Stimulated activated naive CD8-positive, alpha-beta T cell treated with anti-CD3 and anti-CD28 coated beads, Interleukin-15, Interleukin-2, amounts not matched to agents 100 ng/mL and 50 ng/mL, for 24 hours (primary cell): ENCODE data around the gene MRPL24.

ENCODE experiments used
- H3K27ac Mint-ChIP-seq: one replicate; pipeline ENCODE4 v1.8.0; 2021; ENCODE audit warnings: mild to moderate bottlenecking, mixed read lengths
- H3K27me3 Mint-ChIP-seq: one replicate; pipeline ENCODE4 v1.8.0; 2021; ENCODE audit warnings: mixed read lengths
- H3K36me3 Mint-ChIP-seq: one replicate; pipeline ENCODE4 v1.8.0; 2021; ENCODE audit warnings: low read depth, mixed read lengths
- H3K4me1 Mint-ChIP-seq: one replicate; pipeline ENCODE4 v1.8.0; 2021; ENCODE audit warnings: low read depth, mixed read lengths
- H3K4me3 Mint-ChIP-seq: one replicate; pipeline ENCODE4 v1.8.0; 2021; ENCODE audit warnings: mild to moderate bottlenecking, mixed read lengths
- H3K9me3 Mint-ChIP-seq: one replicate; pipeline ENCODE4 v1.8.0; 2021; ENCODE audit warnings: mixed read lengths

The MRPL24 gene

DNA sequence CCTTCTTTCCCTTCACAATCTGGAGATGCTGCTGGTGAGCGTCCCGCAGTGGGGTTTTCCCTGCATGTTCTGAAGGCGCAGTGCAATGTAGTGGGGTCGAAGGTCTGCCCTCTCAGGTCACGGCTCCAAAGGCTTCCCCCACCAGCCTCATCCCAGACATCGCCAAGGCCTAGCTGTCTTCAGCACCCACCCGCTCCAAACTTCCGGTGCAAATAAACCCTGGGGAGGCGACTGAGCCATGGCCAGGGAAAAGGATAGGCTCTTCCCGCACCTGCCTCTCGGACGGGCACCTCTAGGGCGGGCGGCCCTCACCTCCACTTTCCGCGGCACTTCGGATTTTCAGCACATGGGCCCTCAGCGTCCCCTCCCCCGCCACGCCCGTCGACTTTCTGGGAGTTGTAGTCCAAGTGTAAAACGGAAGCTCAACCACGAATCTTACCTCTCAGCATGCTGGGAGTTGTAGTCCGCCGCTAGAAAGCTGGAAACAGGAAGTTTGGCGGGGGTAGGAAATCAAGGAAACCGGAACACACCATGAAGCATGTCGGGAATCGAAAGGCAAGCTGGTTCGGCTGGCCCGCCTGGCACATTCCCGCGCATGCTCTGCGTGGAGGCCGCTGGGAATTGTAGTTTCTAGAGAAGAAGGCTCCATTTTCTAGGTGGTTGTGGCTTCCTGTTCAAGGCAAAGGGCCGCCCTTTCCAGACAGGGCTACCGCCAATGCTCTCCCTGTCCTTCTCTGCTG, at the start of gene MRPL24:
Gene MRPL24, minus strand, starts transcription at position 348 of the 740 bp plus-strand sequence. CDS start 2,384 bp downstream, outside the sequence.
- H3K4me3 Mint-ChIP-seq: peak within 1 kb of the TSS; percentile 99
- peak within 1 kb of the TSS; percentile 98 for H3K27ac Mint-ChIP-seq
- no peaks in the 10 kb centered on the region for H3K9me3 Mint-ChIP-seq
- peaks cover 70% of the 10 kb centered on the region for H3K36me3 Mint-ChIP-seq
- peaks cover 52% of the 10 kb centered on the region for H3K4me1 Mint-ChIP-seq
- no peaks in the 10 kb centered on the region for H3K27me3 Mint-ChIP-seq

DNA sequence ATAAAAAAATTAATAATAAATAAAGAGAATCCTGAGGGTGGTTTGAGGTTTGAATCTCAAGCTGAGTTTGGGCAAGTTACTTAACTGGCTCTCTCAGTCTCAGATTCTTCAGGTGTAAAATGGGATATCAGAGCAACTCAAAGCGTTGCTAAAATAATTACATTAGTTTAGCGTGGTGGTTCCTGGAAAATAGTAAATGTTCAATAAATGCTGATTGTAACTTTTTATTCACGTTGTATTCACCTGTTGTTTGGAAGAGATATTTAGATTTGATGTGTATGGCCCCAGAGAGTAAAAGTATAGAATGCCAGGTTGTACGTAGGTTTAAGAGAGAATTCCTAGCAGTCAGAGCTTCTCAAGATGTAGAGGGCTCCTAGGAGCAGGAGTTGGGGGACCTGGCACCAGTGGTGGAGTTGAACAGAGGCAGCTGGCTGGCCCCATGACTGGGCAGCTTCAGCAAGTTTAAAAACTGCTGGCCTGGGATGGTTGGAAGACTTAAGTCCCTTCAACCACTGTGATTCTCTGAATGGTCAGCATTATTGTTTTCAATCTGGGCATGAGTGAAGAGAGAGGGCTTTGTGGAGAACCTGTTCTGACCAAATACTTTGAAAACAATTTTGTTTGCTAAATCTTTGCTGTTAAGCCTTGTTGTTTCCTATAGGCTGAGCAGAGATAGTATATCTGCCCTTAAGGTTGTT, 48.9 kb upstream of the MRPL24 start:
- H3K36me3 Mint-ChIP-seq: peaks cover 73% of the 10 kb centered on the region
- no peaks in the 10 kb centered on the region for H3K9me3 Mint-ChIP-seq
- no peak overlapping the region for H3K4me3 Mint-ChIP-seq
- H3K4me1 Mint-ChIP-seq: no peaks in the 10 kb centered on the region
- H3K27ac Mint-ChIP-seq: peak overlapping the region; percentile 38
- no peaks in the 10 kb centered on the region for H3K27me3 Mint-ChIP-seq

DNA sequence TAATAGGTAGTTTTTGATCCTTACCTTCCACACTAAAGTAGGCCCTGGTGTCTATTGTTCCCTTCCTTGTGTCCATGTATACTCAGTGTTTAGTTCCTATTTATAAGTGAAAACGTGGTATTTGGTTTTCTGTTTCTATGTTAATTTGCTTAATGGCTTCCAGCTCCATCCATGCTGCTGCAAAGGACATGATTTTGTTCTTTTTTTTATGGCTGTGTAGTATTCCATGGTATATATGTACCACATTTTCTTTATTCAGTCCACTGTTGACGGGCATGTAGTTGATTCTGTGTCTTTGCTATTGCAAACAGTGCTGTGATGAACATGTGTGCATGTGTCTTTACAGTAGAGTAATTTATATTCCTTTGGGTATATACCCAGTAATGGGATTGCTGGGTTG, 47.2 kb upstream of the MRPL24 start:
- H3K4me3 Mint-ChIP-seq: no peak overlapping the region
- H3K9me3 Mint-ChIP-seq: no peaks in the 10 kb centered on the region
- H3K27me3 Mint-ChIP-seq: no peaks in the 10 kb centered on the region
- peaks cover 64% of the 10 kb centered on the region for H3K36me3 Mint-ChIP-seq
- H3K4me1 Mint-ChIP-seq: no peaks in the 10 kb centered on the region
- no peak overlapping the region for H3K27ac Mint-ChIP-seq

DNA sequence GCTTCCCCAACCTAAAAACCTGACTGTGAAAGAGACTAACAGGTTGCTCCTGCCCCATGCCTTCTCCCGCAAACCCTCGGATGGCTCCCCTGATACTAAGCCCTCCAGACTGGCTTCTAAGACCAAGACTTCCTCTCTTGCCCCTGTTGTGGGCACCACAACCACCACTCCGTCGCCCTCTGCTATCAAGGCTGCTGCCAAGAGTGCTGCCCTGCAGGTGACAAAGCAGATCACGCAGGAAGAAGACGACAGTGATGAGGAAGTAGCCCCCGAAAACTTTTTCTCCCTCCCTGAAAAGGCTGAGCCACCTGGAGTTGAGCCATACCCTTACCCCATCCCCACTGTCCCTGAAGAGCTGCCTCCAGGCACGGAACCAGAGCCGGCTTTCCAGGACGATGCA, 45.8 kb upstream of the MRPL24 start:
- H3K27ac Mint-ChIP-seq: no peak overlapping the region
- H3K36me3 Mint-ChIP-seq: peaks cover 67% of the 10 kb centered on the region
- H3K4me1 Mint-ChIP-seq: peaks cover 3% of the 10 kb centered on the region
- H3K27me3 Mint-ChIP-seq: no peaks in the 10 kb centered on the region
- H3K9me3 Mint-ChIP-seq: no peaks in the 10 kb centered on the region
- H3K4me3 Mint-ChIP-seq: no peak overlapping the region

DNA sequence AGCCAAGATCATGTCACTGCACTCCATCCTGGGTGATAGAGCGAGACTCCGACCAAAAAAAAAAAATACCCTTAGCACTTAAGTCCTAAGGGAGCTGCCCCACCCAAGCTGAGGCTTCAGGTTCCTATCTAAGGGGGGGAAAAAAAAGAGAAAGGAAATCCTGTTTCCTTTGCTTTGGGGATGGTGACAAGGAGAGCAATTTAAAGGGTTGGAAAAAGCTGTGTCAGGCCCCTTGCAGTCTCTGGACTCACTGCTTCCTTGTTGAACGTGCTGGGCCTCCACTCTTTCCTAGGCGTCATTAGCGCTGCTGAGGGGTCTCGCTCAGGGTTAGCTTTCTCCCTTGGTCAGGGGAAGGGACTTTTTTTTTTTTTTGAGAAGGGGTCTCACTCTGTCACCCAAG, 44.6 kb upstream of the MRPL24 start:
- Mint-ChIP-seq H3K36me3 (peaks cover 66% of the 10 kb centered on the region), H3K9me3 (no peaks in the 10 kb centered on the region), H3K27ac (no peak overlapping the region), H3K4me3 (no peak overlapping the region), H3K4me1 (peaks cover 11% of the 10 kb centered on the region), H3K27me3 (no peaks in the 10 kb centered on the region)

DNA sequence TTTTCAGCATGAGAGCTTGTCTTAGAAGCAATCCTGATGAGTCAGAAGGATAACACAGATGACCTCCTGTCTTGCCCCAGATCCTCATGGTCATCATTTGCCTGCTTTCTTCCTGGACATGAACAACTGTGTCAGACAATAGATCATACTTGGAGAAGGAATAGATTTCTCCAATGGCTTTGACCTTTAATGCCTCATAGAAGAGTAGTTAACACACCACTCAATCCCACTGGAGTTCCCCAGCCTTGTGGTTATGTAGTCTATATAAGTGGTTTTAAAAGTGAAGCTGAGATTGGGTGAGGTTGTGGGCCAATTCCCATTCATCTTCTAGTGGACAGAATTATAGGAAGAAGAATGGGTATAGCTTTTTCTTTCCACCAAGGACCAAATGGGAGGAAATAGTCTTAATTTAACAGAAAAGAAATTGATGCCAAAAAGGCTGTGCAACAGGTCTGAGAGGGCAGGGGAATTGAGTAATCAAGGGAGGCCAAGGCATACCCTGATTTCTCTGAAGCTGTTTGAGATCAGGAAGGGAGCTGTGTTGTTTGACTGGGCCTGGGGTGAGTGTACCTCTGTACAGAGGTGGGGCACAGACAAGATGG, 40.8 kb upstream of the MRPL24 start:
- peaks cover 26% of the 10 kb centered on the region for H3K4me1 Mint-ChIP-seq
- no peaks in the 10 kb centered on the region for H3K9me3 Mint-ChIP-seq
- no peak overlapping the region for H3K27ac Mint-ChIP-seq
- no peak overlapping the region for H3K4me3 Mint-ChIP-seq
- H3K27me3 Mint-ChIP-seq: no peaks in the 10 kb centered on the region
- peaks cover 45% of the 10 kb centered on the region for H3K36me3 Mint-ChIP-seq

DNA sequence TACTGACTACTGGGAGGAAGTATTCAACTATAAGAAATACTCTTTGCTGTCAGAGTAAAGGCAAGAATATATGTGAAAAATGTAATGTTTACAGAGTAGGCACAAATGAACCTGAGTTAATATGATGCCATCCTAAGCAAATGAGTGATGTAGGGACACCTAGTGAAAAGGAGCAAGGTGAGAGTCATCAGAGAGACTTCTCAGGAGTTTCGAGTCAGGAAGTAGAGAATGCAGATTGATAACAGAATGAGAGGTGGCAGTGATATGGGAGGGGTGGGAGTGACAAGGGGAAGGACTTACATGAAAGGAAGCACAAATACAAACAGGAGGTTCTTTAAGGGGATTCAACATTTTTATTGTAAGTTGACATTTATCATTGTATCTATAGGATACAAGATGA, 36.7 kb upstream of the MRPL24 start:
- H3K4me3 Mint-ChIP-seq: no peak overlapping the region

DNA sequence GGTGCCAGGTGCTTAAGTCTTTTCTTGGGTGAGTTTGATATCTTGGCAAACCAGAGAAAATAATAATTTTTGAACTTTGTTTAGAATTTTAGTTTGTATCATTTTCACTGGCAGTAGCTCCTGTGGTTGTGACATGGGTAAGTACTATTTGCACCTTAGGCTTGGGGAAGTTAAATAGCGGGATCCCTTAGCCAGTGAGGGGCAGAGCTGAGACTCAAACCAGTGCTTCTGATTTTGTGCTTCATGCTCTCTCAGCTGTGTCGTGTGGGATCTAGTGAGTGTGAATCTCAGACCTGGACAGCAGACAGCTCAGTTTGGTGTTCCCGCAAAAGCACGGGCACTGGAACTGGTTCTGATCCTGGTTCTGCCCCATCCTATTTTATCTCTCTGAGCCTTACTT, 36.1 kb upstream of the MRPL24 start:
- Mint-ChIP-seq H3K27me3 (no peaks in the 10 kb centered on the region), H3K9me3 (no peaks in the 10 kb centered on the region), H3K36me3 (peaks cover 47% of the 10 kb centered on the region), H3K4me3 (no peak overlapping the region), H3K4me1 (peaks cover 61% of the 10 kb centered on the region), H3K27ac (no peak overlapping the region)

More for the DNA sequence above, 36.7 kb upstream of the MRPL24 start:
- Mint-ChIP-seq H3K27me3 (no peaks in the 10 kb centered on the region), H3K27ac (peak overlapping the region; percentile 7), H3K36me3 (peaks cover 47% of the 10 kb centered on the region), H3K4me1 (peaks cover 55% of the 10 kb centered on the region), H3K9me3 (no peaks in the 10 kb centered on the region)

DNA sequence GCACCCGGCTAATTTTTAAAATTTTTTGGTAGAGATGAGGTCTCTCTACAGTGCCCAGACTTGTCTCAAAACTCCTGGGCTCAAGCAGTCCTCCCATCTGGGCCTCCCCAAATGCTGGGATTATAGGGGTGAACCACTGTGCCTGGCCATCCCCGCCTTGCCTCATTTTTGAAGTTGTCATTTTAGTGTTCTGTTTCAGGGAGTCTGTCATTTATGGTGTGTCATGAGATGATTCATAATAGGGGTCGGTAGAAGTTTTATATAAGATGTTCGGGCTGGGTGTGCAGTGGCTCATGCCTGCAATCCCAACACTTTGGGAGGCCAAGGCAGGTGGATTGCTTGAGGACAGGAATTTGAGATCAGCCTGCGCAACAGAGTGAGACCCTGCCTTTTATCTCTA, 34.9 kb upstream of the MRPL24 start:
- Mint-ChIP-seq H3K4me3 (no peak overlapping the region), H3K9me3 (no peaks in the 10 kb centered on the region), H3K36me3 (peaks cover 43% of the 10 kb centered on the region), H3K27me3 (no peaks in the 10 kb centered on the region), H3K4me1 (peaks cover 58% of the 10 kb centered on the region), H3K27ac (peak overlapping the region; percentile 43)

DNA sequence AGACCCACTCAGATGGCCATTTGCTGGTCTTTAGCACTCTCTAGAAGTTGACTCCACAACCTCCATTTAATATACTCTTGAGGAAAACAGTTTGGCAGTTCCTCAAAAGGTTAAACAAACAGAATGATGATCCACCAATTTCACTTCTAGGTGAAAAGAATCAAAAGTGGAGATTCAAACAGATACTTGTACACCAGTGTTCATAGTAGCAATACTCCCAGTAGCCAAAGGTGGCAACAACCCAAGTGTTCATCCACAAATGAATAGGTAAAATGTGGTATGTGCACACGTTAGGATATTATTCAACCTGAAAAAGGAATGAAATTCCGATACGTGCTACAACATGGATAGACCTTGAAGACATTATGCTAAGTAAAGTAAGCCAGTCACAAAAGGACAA, 32.7 kb upstream of the MRPL24 start:
- Mint-ChIP-seq H3K27ac (peak overlapping the region; percentile 24), H3K27me3 (no peaks in the 10 kb centered on the region), H3K36me3 (peaks cover 60% of the 10 kb centered on the region), H3K4me1 (peaks cover 79% of the 10 kb centered on the region), H3K4me3 (no peak overlapping the region), H3K9me3 (no peaks in the 10 kb centered on the region)

- peaks cover 62% of the 10 kb centered on the region for H3K36me3 Mint-ChIP-seq
- H3K27ac Mint-ChIP-seq: no peak overlapping the region
- H3K4me3 Mint-ChIP-seq: no peak overlapping the region
- H3K27me3 Mint-ChIP-seq: no peaks in the 10 kb centered on the region
- peaks cover 79% of the 10 kb centered on the region for H3K4me1 Mint-ChIP-seq
- H3K9me3 Mint-ChIP-seq: no peaks in the 10 kb centered on the region
Measured at GRCh38 chr1:156772728-156773497, 32.0 kb upstream of the MRPL24 start.

DNA sequence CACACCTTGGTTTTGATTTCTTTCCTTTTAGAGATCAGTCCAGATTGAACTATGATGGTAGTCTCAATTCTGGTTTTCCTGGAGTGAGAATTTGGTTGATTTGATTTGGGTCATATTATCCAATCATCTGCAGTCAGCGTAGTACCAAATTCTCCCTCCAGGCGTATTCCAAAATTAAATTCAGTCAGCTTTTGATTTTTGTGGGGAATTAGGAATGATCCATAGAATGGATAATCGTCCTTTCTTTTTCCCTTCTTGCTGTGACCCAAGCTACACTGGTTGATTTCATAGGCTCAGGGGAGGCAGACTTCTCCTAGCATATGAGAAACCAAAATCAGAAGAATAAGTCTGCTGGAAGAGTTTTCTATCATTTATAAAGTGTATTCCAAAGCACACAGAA, 31.3 kb upstream of the MRPL24 start:
- Mint-ChIP-seq H3K36me3 (peaks cover 62% of the 10 kb centered on the region), H3K4me1 (peaks cover 72% of the 10 kb centered on the region), H3K9me3 (no peaks in the 10 kb centered on the region), H3K27ac (peak overlapping the region; percentile 26), H3K4me3 (no peak overlapping the region), H3K27me3 (no peaks in the 10 kb centered on the region)

- Mint-ChIP-seq H3K4me3 (no peak overlapping the region), H3K4me1 (peaks cover 58% of the 10 kb centered on the region)
Measured at GRCh38 chr1:156768610-156769295, 27.9 kb upstream of the MRPL24 start.

DNA sequence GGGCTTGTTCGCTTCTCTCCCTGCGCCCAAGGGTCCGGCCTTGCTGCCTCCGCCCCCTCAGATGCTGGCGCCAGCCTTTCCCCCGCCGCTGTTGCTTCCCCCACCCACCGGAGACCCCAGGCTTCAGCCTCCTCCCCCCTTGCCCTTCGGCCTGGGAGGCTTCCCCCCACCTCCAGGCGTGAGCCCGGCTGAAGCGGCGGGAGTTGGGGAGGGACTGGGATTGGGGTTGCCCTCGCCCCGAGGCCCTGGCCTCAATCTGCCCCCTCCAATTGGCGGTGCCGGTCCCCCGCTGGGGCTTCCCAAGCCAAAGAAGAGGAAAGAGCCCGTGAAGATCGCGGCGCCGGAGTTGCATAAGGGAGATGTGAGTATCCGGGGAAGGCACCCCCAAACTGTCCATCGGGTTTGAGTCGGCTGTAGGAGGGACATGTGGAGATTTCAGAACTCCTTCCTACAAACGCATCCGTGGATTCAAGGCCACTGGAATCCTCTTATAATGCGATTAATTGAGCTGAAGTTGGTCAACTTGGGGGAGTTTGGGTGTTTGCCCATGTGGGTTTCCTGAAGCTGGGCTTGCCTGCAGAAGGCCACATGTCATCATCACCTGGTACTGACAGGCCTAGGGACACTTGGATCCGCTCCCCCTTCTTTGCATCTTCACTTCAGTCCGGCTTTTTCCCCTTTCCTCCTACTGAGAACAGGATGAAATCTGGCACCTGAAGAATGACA, 27.2 kb upstream of the MRPL24 start:
- Mint-ChIP-seq H3K27me3 (no peaks in the 10 kb centered on the region), H3K36me3 (peaks cover 42% of the 10 kb centered on the region), H3K9me3 (no peaks in the 10 kb centered on the region), H3K4me1 (peaks cover 51% of the 10 kb centered on the region), H3K4me3 (no peak overlapping the region), H3K27ac (no peak overlapping the region)

More at GRCh38 chr1:156768610-156769295, 27.9 kb upstream of the MRPL24 start:
- Mint-ChIP-seq H3K36me3 (peaks cover 49% of the 10 kb centered on the region), H3K9me3 (no peaks in the 10 kb centered on the region), H3K27me3 (no peaks in the 10 kb centered on the region), H3K27ac (no peak overlapping the region)
